ENCODE results near the gene KRT2.

KRT2 gene

GRCh38 chr12:52674433-52674775 lies 22.4 kb upstream of the KRT2 start:
- no peak for TF ChIP-seq POLR2AphosphoS5 (IDR thresholded peaks at IDR 0.05; ENCODE audit: low read depth, low read length)
- TF ChIP-seq FOXP2 (optimal IDR thresholded peaks at IDR 0.05; ENCODE audit: borderline replicate concordance, extremely low read depth, extremely low read length, insufficient read depth), result no peak
- TF ChIP-seq TAF1 (IDR thresholded peaks at IDR 0.05; ENCODE audit: borderline replicate concordance, insufficient read depth, low read length), result no peak
- no peak for TF ChIP-seq SIN3A (IDR thresholded peaks at IDR 0.05; ENCODE audit: borderline replicate concordance, insufficient read depth, low read length)
- no peak for TF ChIP-seq REST (IDR thresholded peaks at IDR 0.05; ENCODE audit: insufficient read depth in 1 of 2, low read depth in 2 of 2, low read length in 2 of 2)

- no peak for TF ChIP-seq REST (IDR thresholded peaks at IDR 0.05; ENCODE audit: insufficient read depth in 1 of 2, low read depth in 2 of 2, low read length in 2 of 2)
- no peak for TF ChIP-seq SIN3A (IDR thresholded peaks at IDR 0.05; ENCODE audit: borderline replicate concordance, insufficient read depth, low read length)
- TF ChIP-seq POLR2AphosphoS5 (IDR thresholded peaks at IDR 0.05; ENCODE audit: low read depth, low read length), result no peak
- TF ChIP-seq TAF1 (IDR thresholded peaks at IDR 0.05; ENCODE audit: borderline replicate concordance, insufficient read depth, low read length), result no peak
- TF ChIP-seq FOXP2 (optimal IDR thresholded peaks at IDR 0.05; ENCODE audit: borderline replicate concordance, extremely low read depth, extremely low read length, insufficient read depth), result no peak
Measured at GRCh38 chr12:52673713-52674432, 21.9 kb upstream of the KRT2 start.

DNA sequence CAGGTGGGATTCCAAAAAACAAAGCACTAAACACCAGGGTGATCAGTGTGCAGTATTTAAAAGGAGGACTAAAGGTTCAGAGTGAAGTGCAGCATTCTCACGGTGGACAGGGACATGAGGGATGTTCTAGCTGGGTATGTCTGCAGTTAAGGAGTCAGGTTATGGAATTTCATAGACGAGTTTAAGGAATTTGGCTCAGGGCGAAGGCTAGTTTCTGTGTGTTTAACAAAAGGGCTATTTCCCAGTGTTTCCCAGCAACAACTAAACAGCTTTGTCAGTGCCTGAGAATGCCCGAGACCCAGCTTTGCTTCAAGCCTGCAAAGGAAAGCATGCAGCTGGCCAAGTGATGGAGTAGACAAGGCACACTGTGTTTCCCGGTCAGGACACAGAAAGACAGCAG lies 21.2 kb upstream of the KRT2 start:
- TF ChIP-seq REST (IDR thresholded peaks at IDR 0.05; ENCODE audit: insufficient read depth in 1 of 2, low read depth in 2 of 2, low read length in 2 of 2), result no peak
- no peak for TF ChIP-seq FOXP2 (optimal IDR thresholded peaks at IDR 0.05; ENCODE audit: borderline replicate concordance, extremely low read depth, extremely low read length, insufficient read depth)
- no peak for TF ChIP-seq POLR2AphosphoS5 (IDR thresholded peaks at IDR 0.05; ENCODE audit: low read depth, low read length)
- no peak for TF ChIP-seq SIN3A (IDR thresholded peaks at IDR 0.05; ENCODE audit: borderline replicate concordance, insufficient read depth, low read length)
- TF ChIP-seq TAF1 (IDR thresholded peaks at IDR 0.05; ENCODE audit: borderline replicate concordance, insufficient read depth, low read length), result no peak

GRCh38 chr12:52672321-52672933 lies 20.4 kb upstream of the KRT2 start:
- no peak for TF ChIP-seq FOXP2 (optimal IDR thresholded peaks at IDR 0.05; ENCODE audit: borderline replicate concordance, extremely low read depth, extremely low read length, insufficient read depth)
- no peak for TF ChIP-seq SIN3A (IDR thresholded peaks at IDR 0.05; ENCODE audit: borderline replicate concordance, insufficient read depth, low read length)
- TF ChIP-seq POLR2AphosphoS5 (IDR thresholded peaks at IDR 0.05; ENCODE audit: low read depth, low read length), result no peak
- TF ChIP-seq TAF1 (IDR thresholded peaks at IDR 0.05; ENCODE audit: borderline replicate concordance, insufficient read depth, low read length), result no peak
- TF ChIP-seq REST (IDR thresholded peaks at IDR 0.05; ENCODE audit: insufficient read depth in 1 of 2, low read depth in 2 of 2, low read length in 2 of 2), result no peak
